ENCODE results near the gene ADAD1. TPM values are rescaled to one million over a fixed set of nuclear protein-coding genes. Genes with fewer than 3 reads are reported as not detected.

The ADAD1 gene
- total and polyA plus RNA-seq, 12 donors: not detected

DNA sequence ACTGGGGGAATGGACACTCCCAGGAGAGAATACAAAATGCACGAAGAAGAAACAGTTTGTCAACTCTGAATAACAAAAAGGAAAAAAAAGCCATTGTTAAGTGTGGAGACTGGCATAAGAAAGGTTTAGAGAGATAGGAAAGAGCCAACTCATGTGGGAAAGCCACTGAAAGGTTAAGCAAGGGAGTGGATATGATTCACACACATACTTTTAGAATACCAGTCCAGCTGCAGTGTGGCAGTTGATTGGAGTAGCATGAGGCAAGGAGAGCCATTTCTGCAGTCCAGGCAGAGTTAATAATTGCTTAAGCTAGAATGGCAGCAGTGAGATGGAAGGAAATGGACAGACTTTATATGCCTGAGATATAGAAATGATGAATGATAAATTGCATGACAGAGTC lies 36.9 kb upstream of the ADAD1 start:
- H3K4me3 ChIP-seq: no peak overlapping the region
- ATAC-seq (peak in 3 of 8 donors; percentile 29 to 61 (median 59)), DNase-seq (no peak)
- intact Hi-C loops (cut with DNase I): no loop called here
- peaks cover 0 to 8% (median 0%) of the 10 kb centered on the region in 9 donors for H3K4me1 ChIP-seq
- no peaks in the 10 kb centered on the region for H3K27me3 ChIP-seq
- 82 to 88% methylated on average over 1 of the region's 1 CpG for WGBS, 2 donors
- H3K27ac ChIP-seq: no peak overlapping the region
- H3K36me3 ChIP-seq: peaks cover 0 to 90% (median 14%) of the 10 kb centered on the region in 9 donors
- TF ChIP-seq, protein P1, sequence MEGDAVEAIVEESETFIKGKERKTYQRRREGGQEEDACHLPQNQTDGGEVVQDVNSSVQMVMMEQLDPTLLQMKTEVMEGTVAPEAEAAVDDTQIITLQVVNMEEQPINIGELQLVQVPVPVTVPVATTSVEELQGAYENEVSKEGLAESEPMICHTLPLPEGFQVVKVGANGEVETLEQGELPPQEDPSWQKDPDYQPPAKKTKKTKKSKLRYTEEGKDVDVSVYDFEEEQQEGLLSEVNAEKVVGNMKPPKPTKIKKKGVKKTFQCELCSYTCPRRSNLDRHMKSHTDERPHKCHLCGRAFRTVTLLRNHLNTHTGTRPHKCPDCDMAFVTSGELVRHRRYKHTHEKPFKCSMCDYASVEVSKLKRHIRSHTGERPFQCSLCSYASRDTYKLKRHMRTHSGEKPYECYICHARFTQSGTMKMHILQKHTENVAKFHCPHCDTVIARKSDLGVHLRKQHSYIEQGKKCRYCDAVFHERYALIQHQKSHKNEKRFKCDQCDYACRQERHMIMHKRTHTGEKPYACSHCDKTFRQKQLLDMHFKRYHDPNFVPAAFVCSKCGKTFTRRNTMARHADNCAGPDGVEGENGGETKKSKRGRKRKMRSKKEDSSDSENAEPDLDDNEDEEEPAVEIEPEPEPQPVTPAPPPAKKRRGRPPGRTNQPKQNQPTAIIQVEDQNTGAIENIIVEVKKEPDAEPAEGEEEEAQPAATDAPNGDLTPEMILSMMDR (IDR thresholded peaks at IDR 0.05): no peak
- H3K9me3 ChIP-seq: no peaks in the 10 kb centered on the region

- Histone ChIP-seq H3K27me3 (no peaks in the 10 kb centered on the region), H3K4me1 (no peaks in the 10 kb centered on the region), H3K27ac (no peak overlapping the region), H3K9me3 (no peaks in the 10 kb centered on the region), H3K4me3 (no peak overlapping the region), H3K36me3 (peaks cover 0 to 90% (median 42%) of the 10 kb centered on the region in 9 donors)
- intact Hi-C loops (cut with DNase I): no loop called here
- ATAC-seq (no peak), DNase-seq (no peak)
- TF ChIP-seq, protein P1 (IDR thresholded peaks at IDR 0.05): no peak
- 98 to 100% methylated on average over 1 of the region's 1 CpG for WGBS, 2 donors
Observed at GRCh38 chr4:122346036-122346435, 32.8 kb upstream of the ADAD1 start.

DNA sequence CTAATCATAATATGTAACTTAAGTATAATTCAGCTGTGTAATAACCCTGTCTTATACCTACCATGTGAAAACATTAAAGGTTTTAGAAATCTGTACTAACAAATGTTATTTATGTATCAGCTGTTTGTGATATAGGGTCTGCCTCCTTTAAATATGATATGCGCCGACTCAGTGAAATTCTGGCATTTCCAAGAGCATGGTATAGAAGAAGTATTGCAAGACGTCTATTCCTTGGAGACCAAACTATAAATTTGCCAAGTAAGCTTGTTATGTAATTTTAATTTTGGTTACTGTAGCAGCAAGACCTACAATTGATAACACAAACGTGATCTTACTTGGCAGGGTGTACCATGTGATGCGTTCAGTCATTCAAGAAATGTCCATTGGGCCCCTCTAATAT lies 32.3 kb upstream of the ADAD1 start:
- no peak for DNase-seq
- no peak for ATAC-seq
- H3K4me1 ChIP-seq: no peaks in the 10 kb centered on the region
- H3K27me3 ChIP-seq: no peaks in the 10 kb centered on the region
- intact Hi-C loops (cut with DNase I): no loop called here
- WGBS, 2 donors: 78 to 84% methylated on average over 5 of the region's 5 CpGs
- H3K36me3 ChIP-seq: peaks cover 0 to 90% (median 47%) of the 10 kb centered on the region in 9 donors
- TF ChIP-seq, protein P1 (IDR thresholded peaks at IDR 0.05): no peak
- no peak overlapping the region for H3K27ac ChIP-seq
- H3K9me3 ChIP-seq: no peaks in the 10 kb centered on the region
- H3K4me3 ChIP-seq: no peak overlapping the region

- Histone ChIP-seq H3K4me1 (no peaks in the 10 kb centered on the region), H3K9me3 (no peaks in the 10 kb centered on the region), H3K27ac (no peak overlapping the region), H3K36me3 (peaks cover 0 to 100% (median 65%) of the 10 kb centered on the region in 9 donors), H3K27me3 (no peaks in the 10 kb centered on the region), H3K4me3 (no peak overlapping the region)
- no peak for ATAC-seq
- DNase-seq: no peak
- TF ChIP-seq, protein P1 (IDR thresholded peaks at IDR 0.05): no peak
- intact Hi-C loops (cut with DNase I): loop anchor here in 1 of 10 donors (5.0 kb wide), 1 partner anchor 1009 kb away; no protein-coding TSS in a partner anchor
Observed at GRCh38 chr4:122356317-122356808, 22.4 kb upstream of the ADAD1 start.

Measured in heart right ventricle (tissue), 16 donors.